Epithelial cell of prostate (primary cell): ENCODE data around the gene TOMM5.

Source experiments
- DNase-seq: peaks from one replicate; pipeline ENCODE4 v3.0.0-alpha.2; 2011; ENCODE audit warnings: low read depth, low spot score
- H3K27ac ChIP-seq: fragments of 450-650 bp; 2 replicates; pipeline ENCODE4 v1.5.1; 2017; ENCODE audit warnings: mild to moderate bottlenecking

The TOMM5 gene

DNA sequence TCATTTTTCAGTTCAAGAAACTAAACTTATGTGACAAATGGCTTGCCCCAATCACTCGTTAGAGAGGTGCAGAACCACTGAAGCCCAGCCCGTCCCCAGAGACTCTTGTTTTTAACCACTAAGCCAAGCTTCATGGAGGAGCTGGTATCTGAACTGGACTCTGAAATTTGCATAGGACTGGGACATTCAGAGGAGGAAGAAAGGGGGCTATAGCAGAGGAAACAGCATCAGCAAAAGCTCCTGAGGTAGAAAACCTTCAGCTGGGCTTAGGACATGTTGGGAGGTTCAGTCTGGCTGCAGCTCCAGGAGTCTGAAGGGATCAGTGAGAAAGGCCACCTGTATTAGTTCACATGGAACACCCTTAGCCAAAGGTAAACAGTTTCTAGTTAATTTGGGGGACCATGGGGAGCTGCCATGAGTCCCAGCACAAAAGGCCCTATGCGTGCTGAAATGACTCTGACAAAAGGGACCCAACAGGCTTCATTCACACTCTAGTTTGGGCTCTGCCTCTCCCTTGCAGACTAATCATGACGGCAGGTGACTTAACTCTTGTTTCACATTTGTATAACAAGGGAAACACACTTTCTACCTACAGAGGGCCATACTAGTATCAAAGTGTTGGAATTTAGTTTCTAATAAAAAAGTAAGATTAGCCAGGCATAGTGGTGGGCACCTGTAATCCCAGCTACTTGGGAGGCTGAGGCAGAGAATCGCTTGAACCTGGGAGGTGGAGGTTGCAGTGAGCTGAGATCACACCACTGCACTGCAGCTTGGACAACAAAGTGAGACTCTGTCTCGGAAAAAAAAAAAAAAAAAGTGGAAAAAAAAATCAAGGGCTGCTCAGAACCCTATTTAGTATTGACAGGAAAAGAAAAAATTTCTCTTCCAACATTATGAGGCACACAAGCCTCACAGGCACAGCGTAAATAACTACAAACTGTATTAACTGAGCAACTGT, 26.5 kb downstream of the TOMM5 start:
- no peak overlapping the region for H3K27ac ChIP-seq
- DNase-seq = no peak

DNA sequence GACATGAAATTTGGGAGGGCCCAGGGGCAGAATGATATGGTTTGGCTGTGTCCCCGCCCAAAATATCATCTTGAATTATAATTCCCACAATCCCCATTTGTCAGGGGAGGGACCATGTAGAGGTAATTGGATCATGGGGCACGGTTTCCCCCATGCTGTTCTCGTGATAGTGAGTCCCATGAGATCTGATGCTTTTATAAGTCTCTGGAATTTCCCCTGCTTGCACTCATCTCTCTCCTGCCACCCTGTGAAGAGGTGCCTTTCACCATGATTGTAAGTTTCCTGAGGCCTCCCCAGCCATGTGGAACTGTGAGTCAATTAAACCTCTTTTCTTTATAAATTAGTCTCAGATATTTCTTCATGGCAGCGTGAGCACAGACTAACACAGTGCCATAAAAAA, 27.5 kb downstream of the TOMM5 start:
- H3K27ac ChIP-seq = no peak overlapping the region
- DNase-seq = no peak

- no peak for DNase-seq
- no peak overlapping the region for H3K27ac ChIP-seq
Measured at GRCh38 chr9:37563806-37564513, 28.4 kb downstream of the TOMM5 start.

- DNase-seq = no peak
- H3K27ac ChIP-seq = no peak overlapping the region
Measured at GRCh38 chr9:37562826-37563225, 29.6 kb downstream of the TOMM5 start.

- no peak overlapping the region for H3K27ac ChIP-seq
- DNase-seq = no peak
Measured at GRCh38 chr9:37561682-37562081, 30.7 kb downstream of the TOMM5 start.

- no peak for DNase-seq
- H3K27ac ChIP-seq = no peak overlapping the region
Measured at GRCh38 chr9:37559855-37560592, 32.4 kb downstream of the TOMM5 start.

DNA sequence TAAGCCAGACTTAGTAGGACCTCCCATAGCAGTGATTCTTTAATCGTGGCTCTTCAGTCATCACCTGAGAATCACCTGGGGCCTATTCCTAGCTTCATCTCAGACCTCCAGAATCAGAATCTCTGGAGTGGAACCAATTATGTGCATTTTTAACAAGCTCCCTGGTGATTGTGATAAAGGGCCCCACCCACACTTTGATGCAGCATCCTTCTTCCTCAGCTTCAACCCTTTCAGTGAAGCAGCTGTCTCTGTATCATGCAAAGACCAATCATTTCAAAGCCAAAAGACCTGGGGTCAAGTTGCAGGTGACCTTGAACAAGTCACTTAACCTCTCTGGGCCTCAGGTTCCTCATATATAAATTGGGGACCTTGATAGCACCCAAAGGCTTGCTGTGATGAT, 33.3 kb downstream of the TOMM5 start:
- no peak for DNase-seq

DNA sequence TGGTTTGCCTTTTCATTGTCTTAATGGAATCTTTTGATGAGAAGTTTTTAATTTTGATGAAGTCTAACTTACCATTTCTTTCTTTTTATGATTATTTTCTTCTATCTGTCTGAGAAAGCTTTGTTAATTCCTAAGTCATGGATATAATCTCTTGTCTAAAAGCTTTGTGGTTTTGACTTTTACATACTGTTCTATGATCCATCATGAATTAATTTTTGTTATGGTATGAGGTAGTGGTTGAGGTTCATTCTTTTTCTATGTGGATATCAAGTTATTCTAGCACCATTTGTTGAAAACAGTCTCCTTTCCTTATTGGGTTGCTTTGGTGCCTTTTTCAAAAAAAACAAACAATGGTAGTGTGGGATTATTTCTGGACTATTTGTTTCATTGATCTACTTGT, 36.6 kb downstream of the TOMM5 start:
- DNase-seq = no peak

More for the DNA sequence above, 33.3 kb downstream of the TOMM5 start:
- no peak overlapping the region for H3K27ac ChIP-seq

DNA sequence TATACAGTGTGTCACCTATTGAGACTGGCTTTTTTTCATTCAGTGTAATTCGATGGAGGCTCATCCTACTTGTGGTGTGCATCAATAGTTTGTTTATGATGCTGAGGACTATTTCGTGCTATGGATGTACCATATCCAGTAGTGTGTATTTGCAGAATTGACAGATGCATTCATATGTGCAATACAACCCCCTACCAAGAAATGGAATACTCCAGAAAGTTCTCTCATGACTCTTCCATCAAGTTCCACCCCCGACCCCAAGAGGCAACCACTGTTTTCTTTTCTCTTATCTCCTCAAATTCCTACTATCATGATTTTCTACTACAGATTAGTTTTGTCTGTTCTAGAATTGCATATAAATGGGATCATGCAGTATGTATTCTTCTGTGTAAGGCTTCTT, 38.1 kb downstream of the TOMM5 start:
- DNase-seq = no peak
- no peak overlapping the region for H3K27ac ChIP-seq

More for the DNA sequence above, 36.6 kb downstream of the TOMM5 start:
- H3K27ac ChIP-seq = no peak overlapping the region

GRCh38 chr9:37551888-37552287, 40.5 kb downstream of the TOMM5 start:
- DNase-seq = no peak
- no peak overlapping the region for H3K27ac ChIP-seq

DNA sequence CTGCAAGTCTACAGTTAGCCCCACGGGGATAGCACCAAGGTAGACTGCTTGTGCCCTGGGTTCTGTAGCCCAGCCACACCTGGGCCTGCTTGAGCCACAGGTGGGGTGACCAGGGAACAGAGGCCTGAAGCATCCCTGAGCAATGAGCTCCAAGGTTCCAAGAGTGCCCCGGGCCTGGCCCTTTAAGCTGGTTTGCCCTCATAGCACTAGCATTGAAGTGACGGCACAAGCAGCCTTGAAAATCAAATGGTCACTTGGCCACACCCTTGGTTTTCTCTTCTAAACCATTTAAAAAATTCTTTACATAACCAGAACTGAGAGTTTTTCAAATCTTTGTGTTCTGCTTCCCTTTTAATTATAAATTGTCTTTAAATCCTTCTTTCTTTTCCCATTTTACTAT, 40.9 kb downstream of the TOMM5 start:
- H3K27ac ChIP-seq = no peak overlapping the region

DNA sequence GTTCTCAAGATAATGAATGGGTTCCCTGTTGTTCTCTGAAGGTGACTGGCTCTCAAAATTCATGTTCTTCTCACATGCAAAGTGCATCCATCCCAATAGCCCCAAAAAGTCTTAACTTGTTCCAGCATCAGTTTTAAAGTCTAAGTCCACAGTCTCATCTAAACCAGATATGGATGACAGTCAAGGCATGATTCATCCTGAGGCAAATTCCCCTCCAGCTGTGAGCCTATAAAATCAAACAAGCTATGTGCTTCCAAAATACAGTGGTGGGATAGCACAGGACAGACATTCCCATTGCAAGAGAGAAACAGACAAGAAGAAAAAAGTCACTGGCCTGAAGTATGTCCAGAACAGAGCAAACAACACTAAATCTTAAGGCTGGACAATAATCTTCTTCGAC, 41.6 kb downstream of the TOMM5 start:
- DNase-seq = no peak
- no peak overlapping the region for H3K27ac ChIP-seq

More for the DNA sequence above, 40.9 kb downstream of the TOMM5 start:
- no peak for DNase-seq

DNA sequence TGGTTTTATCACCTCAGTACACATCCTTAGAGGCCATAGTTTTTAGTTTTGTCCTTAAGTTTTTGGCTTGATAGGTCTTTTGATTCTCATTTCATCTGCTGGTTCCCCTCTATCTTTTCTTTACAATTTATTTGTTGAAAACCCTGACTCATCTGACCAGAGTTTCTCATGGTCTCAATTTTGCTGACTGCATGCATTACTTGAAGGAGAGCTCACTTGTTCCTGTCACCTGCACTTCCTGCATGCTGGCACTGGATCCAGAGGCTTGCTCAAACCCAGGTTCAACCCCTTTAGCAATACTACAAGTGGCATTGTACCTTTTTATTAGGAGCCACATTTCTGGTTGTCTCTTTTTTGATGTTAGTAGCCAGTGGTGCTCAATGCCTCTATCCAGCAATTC, 42.9 kb downstream of the TOMM5 start:
- H3K27ac ChIP-seq = no peak overlapping the region
- no peak for DNase-seq

GRCh38 chr9:37547328-37547878, 45.0 kb downstream of the TOMM5 start:
- DNase-seq = no peak
- H3K27ac ChIP-seq = no peak overlapping the region

DNA sequence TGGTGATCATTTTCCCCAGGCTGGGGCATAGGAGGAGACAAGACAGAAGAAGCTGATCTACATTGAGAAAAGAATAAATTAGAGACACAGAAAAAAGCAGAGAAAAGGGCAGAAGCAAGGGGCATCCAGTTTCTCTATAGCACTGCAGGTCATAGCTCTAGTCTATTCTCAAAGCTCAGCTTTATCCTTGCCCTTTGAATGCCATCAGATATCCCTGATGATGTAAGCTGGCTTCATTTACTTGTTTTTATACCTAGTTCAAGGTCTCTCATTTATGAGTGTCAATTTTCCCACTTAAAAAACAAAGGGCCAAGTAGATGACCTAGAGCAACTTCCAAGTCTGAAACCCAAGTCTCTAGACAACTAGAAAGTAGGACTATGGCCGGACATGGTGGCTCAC, 48.9 kb downstream of the TOMM5 start:
- H3K27ac ChIP-seq = no peak overlapping the region
- DNase-seq = no peak

DNA sequence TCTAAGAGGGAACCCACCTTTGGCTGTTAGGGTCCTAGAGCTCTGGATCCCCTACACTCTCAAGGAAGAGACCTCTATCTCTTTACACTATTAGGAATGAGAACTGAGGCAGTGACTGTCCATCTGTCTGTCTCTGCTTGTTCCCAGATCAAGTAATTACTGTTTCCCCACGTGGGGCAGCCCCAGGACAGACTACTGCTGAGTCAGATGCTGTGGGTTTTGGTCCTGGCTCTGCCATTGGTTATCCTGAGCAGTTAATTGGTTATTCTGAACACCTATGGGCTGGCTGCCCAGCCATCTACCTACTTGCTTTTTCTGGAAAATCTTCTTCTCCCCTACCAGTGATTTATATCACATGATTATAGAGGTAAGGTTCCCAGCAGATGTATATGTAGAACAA, 49.5 kb downstream of the TOMM5 start:
- peak; percentile 18 for DNase-seq
- no peak overlapping the region for H3K27ac ChIP-seq

- no peak overlapping the region for H3K27ac ChIP-seq
- DNase-seq = no peak
Measured at GRCh38 chr9:37542488-37542887, 49.9 kb downstream of the TOMM5 start.

GRCh38 chr9:37541465-37541864, 50.9 kb downstream of the TOMM5 start:
- H3K27ac ChIP-seq = no peak overlapping the region
- no peak for DNase-seq

GRCh38 chr9:37540634-37541033, 51.8 kb downstream of the TOMM5 start:
- H3K27ac ChIP-seq = no peak overlapping the region
- no peak for DNase-seq

GRCh38 chr9:37539634-37540033, 52.8 kb downstream of the TOMM5 start:
- H3K27ac ChIP-seq = no peak overlapping the region
- DNase-seq = no peak
